HG02623 (cell line): ENCODE results near the gene DSE.

Experiments
- ATAC-seq: cut with Tn5 transposase; IDR thresholded peaks from one replicate; pipeline ENCODE4 v1.9.1; 2021; ENCODE audit warnings: moderate library complexity; ENCODE audit not compliant: unreplicated experiment

DSE gene

DNA sequence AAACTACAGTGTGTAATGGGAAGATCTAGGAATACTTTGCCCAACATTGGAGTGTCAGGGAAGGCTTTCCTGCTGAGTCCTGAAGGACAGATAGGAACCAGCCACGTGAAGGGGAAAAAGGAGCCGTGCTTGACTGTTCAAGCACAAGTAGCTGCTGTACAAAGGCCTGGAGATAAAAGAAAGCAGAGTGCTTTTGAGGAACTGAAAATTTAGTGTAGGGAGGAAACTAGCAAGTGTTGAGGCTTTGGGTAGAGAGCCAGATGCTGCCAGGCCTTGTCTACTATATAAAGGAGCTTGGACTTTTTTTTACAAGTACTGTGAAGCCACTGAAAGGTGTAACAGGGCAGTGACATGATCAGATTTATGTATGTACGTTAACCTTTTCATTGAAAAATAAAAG lies 39.0 kb downstream of the DSE start:
- ATAC-seq: peak; percentile 68

DNA sequence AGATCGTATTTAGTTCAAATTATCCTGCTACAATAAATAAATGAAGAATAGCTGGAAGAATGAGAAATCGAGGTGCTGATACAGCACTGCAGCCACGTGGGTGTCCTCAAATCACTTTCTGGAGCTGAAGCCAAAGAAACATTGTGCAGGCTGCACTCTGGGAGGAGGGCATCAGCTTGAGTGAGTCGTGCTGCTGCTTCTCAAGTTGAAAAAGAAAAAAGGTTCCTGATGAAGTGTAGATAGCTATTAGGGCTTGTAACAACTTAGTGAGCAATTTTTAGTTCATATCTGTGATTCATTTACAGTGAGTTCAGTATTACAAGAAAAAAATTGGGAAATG lies 40.5 kb downstream of the DSE start:
- ATAC-seq: no peak

DNA sequence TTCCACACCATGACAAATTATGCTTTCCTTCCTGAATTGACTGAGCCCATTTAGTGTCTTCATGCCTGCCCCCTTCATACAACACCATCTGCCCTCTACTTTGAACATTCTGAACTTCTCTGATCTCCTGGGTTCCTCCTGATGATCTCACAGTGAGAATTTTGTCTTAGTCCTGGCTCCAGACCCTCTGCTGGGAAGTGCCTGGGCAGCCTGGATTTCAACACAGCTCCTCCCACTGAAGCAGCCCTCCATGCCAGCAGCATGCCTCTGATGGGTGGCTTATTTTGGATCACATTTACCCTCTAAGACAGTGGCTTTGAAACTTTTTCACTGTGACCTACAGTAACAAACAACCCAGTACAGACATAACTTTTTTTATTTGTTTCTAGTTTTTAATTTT lies 41.5 kb downstream of the DSE start:
- no peak for ATAC-seq

DNA sequence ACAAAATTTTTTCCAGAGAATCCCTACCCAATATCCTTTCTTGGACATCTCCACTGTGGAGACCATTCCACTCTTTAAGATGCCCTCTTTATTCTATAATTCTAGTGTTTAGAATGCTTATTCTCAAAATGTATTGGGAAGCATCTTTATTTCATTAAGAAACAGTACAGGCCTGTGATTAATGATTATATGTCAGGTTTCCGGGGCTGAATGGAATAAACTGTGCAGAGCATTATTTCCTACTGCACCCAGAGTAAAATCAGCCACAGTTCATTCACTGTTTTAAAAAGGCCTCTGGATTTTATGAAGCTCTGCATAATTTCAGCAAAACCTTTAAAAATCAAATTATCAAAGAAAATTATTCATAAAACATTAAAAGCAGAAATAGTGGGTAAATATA lies 42.6 kb downstream of the DSE start:
- ATAC-seq: no peak

DNA sequence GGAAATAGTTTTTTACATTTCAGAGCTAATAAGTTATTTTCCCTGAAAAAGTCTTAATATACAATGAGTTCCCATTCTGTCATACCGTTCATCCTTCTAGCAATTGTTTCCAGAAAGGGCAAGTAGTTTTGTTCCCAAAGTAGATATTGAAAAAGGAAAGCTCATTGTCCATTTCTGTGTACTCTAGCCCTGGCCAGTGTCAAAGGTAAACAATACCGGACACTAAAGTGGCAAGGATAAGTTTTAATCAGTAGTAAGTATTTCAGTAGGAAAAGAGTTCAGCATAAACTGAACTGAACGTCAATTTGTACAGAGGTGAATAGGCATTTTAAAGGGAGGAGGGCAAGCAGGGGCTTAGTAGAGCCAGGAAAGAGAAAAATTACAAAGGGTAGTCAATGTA lies 46.9 kb downstream of the DSE start:
- ATAC-seq: no peak

DNA sequence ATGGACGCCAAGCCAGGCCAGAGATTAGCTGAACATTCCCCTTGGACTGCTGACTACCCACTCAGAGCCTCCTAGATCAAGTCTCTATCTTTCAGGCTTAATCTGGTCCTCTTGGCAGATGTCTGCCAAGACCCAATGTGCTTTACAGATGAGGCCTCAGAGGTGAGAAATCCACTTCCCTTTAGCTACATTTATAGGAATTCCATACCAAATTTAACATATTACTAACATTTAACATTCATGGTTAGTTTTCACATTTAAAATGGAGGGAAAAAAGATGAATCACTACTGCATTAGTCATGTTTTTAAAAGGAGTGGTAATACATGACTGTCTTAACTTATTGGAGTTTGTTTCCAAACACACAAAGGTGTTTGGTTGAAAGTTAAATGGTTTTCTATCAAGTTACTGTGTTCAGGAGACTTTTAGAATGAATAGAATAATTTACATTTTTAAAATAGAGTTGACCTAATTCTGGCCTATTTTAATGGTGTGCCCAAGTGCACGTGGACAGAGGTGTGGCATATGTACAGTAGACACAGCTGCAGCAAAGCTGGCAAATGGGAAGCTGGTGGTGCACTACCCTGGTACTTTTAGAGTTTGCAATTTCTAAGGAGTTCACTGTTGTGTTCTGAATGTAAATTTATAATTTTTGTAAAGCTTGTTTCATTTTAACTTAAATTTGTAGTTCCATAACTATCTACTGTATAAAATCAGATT lies 48.5 kb downstream of the DSE start:
- no peak for ATAC-seq

DNA sequence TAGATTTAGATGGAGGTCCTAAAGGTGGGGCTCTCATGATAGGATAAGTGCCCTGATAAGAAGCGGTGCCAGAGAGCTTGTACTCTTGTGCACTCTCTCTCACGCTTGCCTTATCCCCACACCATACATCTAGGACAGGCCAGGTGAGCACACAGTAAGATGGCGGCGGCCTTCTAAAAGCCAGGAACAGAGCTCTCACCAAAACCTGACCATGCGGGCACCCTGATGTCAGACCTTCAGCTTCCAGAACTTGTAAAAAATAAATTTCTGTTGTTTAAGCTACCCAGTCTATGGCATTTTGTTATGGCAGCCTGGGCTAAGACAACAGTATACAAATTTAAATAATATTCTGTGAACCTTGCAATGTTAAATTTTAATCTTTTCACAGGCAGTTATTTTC lies 49.6 kb downstream of the DSE start:
- no peak for ATAC-seq

DNA sequence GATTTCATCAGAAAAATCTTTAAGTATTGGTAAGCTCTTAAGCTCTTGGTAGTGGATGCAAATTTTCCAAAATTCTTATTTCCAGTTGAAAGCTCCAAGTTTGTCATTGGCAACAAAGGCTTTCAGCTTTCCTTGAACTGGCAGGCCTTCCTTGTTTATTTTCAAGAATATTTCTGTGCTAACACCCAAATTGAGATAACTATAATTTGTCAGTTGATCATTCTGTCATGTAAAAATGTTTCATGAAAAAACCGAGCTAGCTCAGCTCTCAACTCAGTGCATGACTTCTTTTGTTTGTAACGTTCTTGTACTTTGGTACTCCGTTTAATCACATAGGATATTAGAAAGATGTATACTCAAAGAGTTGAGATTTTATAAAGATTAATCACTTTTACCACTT lies 51.5 kb downstream of the DSE start:
- ATAC-seq: no peak

DNA sequence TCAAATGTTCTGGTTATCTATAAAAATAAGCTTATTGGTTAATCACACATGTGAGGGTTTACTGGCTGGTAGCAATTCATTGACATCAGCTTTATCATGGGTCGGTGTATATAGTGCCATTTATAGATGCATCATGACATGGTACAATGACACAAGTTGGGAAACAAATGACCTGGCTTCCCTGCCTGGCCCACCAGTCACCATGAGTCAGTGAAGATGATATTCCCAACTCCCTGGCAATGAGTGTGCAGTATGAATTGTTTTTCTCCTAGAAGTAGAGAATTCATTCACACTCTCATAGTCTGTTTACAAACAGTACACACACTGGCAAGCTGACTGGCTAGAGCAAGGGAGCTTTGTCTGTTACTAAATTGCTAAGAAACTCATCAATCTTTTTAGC lies 53.3 kb downstream of the DSE start:
- ATAC-seq: no peak

DNA sequence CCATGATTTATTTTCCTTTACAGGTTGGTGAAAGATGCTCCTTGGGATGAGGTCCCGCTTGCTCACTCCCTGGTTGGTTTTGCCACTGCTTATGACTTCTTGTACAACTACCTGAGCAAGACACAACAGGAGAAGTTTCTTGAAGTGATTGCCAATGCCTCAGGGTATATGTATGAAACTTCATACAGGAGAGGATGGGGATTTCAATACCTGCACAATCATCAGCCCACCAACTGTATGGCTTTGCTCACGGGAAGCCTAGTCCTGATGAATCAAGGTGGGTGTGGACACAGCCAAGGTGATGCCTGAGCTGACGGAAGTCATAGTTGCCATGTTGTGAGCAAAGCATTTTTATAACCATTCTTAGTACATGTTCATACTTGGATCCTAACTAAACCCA lies 55.8 kb downstream of the DSE start:
- no peak for ATAC-seq

DNA sequence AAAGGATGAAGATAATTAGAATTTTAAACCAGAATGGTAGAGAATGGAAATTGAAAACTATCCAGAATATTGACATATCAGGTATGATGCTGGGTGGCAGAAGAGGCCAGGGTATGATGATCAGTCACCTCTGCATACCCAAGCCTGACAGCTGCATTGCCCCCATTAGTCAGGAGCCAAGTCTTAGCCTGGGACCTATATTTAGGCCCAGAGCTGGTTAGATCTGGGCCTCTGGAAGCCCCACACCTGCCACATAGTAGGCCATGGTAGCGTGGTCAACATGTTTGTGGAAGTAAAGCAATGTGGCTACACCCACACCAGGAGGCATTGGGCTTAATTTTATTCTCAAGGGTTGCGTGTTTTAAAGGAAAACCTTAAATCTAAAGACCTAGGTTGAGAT lies 58.4 kb downstream of the DSE start:
- no peak for ATAC-seq

DNA sequence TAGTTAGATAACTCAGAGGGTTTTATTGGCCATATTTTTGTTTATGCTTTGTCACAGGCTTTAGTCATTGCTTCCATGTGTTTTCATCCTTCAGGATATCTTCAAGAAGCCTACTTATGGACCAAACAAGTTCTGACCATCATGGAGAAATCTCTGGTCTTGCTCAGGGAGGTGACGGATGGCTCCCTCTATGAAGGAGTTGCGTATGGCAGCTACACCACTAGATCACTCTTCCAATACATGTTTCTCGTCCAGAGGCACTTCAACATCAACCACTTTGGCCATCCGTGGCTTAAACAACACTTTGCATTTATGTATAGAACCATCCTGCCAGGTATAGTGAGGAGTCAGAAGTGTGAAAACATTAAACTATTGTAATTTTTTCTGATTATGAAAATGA lies 60.1 kb downstream of the DSE start:
- no peak for ATAC-seq

DNA sequence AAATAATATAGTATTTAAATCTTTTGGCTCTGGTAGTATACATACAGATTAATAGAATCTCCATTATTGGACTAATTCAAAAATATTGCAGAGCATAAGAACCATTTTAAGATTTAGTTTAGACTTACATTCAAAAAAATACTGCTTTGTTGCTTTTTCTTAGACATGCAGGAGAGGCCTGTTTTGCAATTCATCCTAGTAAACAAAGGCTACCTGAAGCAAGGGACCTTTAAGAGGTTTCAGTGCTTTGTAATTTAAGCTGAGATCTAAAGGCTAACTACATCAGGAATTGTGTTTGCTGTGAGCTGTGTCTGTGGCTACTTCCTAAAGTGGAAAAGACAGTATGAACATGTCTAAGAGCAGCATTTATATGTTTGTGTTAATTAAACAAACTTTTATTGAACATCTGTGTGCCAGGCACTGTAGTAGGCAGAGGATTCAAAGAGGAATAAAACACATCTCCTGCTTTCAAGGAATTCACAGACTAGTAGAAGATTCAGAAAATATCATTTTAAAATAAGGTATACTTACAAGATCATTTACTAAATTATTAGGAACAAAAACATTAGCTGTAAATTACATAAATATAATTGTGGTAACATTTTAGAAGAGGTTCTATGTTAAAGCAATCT lies 61.3 kb downstream of the DSE start:
- no peak for ATAC-seq

DNA sequence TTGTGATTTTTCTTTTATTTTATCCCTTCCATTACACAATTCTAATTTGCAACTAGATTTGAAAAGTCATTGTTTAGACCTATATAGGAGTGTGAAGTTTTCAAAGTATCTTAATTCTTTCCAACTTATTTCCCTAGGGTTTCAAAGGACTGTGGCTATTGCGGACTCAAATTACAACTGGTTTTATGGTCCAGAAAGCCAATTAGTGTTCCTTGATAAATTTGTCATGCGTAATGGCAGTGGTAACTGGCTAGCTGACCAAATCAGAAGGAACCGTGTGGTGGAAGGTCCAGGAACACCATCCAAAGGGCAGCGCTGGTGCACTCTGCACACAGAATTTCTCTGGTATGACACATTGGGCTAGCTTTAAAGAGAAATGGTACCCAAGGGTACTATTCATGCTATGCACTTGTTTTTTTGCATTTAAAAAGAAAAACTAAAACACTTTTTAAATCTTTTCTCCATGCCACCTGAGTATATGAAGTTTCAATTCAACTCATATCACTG lies 62.5 kb downstream of the DSE start:
- no peak for ATAC-seq

DNA sequence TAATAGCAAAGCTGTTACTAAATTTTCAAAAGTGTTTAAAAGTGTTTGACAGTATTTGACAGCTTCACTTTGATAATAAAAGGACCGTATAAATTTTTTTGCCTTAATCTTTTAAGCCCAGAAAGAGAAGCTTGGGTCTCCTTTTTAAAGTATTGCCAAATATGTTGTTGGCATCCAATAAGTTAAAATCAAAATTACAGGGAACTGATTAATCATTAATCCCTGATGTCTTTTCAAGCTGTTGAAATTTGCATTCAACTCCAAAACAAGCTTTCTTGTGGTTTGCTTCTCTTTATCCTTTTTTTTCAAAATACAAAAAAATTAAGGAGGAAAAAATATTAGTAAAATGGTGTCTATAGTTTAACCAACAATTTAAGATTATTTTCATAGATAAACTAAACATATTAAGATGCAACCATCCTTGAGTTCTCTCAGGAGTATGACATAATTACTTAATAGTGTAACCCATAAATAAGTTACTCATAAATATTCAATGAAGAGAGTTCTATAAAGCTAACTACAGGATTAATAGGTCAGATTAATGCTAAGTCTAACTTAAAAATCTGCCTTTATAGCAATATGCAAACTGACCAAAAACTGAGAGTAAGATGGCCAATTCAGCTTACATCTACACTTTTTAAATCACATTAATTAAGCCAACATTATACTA lies 63.4 kb downstream of the DSE start:
- no peak for ATAC-seq

DNA sequence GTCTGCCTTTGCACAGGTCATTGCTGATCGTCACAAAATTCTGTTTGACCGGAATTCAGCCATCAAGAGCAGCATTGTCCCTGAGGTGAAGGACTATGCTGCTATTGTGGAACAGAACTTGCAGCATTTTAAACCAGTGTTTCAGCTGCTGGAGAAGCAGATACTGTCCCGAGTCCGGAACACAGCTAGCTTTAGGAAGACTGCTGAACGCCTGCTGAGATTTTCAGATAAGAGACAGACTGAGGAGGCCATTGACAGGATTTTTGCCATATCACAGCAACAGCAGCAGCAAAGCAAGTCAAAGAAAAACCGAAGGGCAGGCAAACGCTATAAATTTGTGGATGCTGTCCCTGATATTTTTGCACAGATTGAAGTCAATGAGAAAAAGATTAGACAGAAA lies 65.8 kb downstream of the DSE start:
- ATAC-seq: no peak

DNA sequence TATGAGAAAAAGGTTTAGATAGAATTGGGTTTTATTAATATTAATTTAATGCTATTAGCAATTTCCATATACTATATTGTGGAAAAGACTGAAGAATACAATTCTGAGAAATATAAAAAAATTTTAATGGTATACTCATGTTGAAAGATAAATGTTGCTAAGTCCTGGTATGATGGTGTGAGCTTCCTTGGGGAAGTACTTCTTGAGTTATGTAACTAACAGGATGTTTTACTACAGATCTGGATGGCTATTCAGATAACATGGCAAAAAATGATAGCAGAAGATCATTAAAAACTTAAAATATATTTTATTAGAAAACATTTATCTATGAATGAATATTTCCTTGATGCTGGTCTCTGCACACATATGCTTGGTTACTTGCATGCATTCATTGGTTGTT lies 66.9 kb downstream of the DSE start:
- ATAC-seq: no peak

DNA sequence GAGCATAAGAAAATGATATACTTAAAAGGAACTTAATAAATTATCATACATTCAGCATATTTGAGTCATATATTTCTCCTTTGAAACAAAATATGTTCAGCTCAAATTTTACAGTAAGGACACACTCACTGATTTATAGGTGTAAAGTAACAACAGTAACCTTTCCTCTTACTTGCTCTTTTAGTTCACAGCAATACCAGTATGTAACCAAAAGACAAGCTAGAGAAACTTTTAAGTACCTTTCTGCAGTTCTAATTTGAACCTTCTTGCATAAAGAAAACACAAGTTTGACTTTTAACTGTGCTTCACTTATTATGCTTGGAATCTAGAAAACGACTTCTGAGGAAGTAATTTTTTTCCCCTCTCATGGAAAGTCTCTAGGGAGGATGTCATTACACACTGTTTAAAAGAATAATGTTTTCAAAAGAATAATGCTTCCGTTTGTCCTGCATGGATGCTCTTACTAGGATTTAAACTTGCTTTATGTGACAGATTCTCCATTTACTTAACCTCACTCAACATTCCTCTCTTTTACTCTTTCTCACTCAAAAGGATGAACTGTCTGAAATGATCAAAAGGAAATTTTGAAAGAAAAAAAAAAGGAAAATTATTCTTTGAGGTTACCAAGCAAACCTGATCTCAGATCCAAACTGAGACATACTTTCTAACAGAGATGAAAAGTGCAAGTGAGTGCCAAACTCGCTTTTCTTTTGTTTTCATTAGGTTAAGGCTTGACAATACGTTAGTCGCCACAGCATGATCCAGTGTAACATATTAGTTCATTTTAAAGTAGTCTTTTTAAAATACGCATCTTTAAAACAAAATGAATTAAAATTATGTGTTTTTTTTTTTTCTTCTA lies 68.1 kb downstream of the DSE start:
- no peak for ATAC-seq

DNA sequence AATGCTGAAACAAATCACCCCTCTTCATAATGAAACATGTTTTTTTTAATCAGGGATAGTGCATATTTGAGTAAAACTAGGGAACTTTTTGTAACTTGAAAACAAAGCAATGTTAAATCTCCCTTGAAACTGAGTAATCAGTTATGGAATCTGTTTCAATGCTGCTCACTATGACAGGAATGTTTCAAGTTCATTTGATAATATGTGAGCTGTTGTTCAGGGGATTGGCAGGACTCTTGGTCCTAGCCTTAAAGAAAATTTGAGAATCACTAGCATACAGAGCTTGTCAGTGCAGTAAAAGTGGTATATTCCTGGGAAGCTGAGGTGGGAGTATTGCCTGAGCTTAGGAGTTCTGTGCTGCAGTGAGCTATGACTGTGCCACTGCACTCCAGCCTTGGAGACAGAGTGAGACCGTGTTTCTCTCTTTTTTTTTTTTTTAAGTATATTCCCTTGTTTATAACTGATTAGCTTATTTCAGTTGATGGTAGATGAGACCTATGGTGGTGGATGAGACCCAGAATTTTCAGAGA lies 68.8 kb downstream of the DSE start:
- no peak for ATAC-seq

DNA sequence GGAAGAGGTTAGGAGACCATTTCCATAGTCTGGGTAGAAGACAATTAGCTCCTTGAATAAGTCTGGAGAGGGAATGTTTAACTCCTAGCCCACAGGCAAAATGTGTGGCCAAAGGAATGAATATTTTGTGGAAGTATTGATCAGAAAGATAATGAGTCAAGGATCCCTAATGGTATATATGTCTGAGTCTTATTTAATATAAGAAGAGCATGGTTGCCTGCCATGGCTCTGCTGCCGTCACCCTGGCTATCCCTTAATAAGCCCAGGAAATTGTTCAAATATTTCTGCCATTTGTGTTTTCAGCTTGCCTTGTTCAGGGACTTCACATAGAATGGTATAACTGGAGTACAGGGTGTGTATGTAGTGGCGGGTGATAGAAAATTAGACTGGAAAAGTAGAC lies 72.4 kb downstream of the DSE start:
- ATAC-seq: no peak

DNA sequence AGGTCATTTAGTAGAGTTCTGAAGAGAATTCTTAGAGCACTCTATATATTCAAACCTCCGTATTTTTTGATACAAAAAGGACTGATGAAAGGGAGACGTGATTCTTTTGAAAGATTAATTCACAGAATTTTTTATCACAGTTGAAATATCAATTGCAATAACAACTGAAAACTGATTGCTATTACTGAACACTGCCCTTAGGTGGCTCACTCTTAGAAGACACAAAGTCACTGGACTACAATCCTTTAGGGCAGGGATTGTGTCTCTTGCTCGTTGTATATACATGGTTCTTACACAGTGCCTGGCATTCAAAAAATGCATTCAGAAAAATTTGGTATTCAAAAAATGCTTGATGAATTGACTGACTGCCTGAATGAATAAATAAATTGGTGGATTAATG lies 73.3 kb downstream of the DSE start:
- ATAC-seq: peak; percentile 76
